HG03442 (cell line): ENCODE measurements around the gene POLR2J3.
"Not testable (repeated sequence)": the region's sequence is repeated elsewhere in the genome, so short reads cannot be mapped to it uniquely, and the experiment has no call there.

ENCODE experiments used
- ATAC-seq: cut with Tn5 transposase; IDR thresholded peaks from one replicate; pipeline ENCODE4 v1.9.1; 2021; ENCODE audit warnings: mild to moderate bottlenecking, moderate library complexity; ENCODE audit not compliant: unreplicated experiment

Gene POLR2J3

DNA sequence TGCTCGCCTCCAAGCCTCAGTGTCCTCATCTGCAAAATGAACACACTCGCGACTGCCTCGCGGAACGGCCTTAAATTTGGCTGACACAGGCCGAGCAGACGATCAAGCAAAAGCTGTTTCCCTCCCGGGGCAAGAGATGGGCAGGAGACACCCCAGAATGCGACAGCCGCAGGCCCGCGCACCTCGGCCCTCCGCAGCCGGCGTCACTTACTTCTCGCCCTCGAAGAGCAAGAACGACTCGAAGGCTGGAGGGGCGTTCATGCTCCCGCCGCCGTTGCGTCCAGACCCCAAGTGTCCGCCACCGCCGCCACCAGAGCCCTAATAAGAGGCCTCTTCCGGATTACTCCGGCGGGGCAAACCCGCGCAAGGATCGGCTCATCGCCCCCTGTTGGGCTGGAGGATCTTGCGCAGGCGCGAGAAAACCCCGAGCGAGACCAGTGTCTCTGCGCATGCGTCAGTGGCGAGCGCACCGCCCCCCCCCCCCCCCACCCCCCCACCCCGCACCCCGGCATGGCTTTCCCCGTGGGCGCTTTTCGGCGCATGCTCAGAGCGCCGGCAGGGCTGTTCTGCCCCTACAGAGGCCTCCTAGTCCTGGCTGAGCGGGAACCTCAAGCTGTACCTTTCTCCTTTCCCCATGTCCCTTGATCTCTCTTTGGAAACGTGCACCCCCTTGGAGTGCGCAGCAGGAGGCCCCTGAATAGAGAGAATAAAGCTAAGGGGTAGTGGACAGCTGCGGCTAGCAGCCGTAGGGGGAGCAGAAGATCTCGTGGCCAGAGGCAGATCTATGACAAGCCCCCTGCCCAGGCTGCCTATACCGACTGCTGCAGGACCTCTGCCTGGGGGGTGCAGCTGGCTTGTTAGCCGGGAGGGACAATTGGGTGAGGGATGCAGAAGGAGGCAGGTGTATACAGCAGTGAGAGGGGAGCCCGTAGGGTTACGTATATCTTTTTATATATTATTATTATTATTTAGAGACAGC lies at the start of gene POLR2J3:
Gene POLR2J3, minus strand, starts transcription at position 323 of the 979 bp plus-strand sequence. Its CDS starts 62 bp downstream, at position 261.
- ATAC-seq: peak; percentile 94

DNA sequence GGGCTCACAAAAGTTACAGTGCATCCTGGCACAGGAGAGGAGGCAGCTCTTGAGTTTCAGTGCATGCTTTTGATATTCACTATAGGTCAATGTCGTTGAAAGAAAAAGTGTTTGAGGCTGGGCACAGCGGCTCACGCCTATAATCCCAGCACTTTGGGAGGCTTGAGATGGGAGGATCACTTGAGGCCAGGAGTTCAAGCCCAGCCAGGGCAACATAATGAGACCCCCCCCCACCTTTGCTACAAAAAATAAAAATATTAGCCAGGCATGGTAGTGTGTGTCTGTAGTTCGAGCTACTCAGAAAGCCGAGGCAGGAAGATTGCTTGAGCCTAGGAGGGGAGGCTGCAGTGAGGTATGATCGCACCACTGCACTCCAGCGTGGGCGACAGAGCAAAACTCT lies 45.7 kb upstream of the POLR2J3 start:
- ATAC-seq: not testable (repeated sequence)

DNA sequence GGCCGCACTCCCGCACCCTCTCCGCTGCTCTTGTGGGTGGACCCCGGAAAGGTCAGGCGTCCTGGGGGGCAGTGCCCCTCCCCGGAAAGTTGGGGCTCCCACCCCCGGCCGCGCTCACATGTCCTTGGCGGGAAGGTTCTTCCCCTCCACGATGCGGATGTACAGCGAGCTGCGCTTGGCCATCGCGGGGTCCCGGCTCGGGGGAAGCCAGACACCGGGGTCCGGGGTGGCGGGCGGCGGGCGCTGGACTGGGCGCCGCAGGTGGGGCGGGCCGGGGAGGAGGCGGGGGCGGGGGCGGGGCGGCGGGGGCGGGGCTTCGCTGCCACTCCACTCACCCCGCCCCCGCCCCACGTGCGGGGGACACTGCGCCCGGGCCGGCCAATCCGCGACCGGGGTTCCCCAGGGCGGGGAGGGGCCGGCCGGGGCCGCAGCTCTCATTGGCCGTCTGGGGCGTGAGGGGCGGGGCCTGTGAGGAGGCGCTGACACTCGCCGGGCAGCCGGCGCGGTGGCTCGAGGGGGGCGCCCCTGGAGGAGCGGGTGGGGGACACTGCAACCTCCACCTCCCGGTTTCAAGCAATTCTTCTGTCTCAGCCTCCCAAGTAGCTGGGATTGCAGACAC lies 44.2 kb upstream of the POLR2J3 start, which contains the start of gene RASA4:
Gene RASA4, minus strand, starts transcription at position 250 of the 619 bp plus-strand sequence. Its CDS starts 67 bp downstream, at position 183.
- ATAC-seq: peak; percentile 59

- not testable (repeated sequence) for ATAC-seq
Observed at GRCh38 chr7:102615930-102616329, 43.5 kb upstream of the POLR2J3 start.

- not testable (repeated sequence) for ATAC-seq
Observed at GRCh38 chr7:102614873-102615272, 42.5 kb upstream of the POLR2J3 start.

DNA sequence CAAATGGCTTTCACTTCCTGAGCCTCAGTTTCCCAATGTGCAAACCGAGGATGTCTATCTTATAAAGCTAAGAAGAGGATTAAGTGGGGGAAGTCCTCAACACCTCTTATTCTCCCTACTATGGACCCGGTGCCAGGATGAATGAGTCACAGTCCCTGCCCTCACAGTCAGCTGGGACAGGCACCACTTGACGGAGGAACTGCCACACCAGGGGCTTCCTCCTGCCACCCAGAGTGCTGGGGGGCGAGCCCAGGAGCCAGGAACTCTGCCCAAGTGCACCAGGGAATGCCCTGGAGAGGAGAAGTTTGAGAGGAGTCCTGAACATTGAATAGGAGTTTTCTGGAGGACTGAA lies 41.9 kb upstream of the POLR2J3 start:
- peak; percentile 21 for ATAC-seq

DNA sequence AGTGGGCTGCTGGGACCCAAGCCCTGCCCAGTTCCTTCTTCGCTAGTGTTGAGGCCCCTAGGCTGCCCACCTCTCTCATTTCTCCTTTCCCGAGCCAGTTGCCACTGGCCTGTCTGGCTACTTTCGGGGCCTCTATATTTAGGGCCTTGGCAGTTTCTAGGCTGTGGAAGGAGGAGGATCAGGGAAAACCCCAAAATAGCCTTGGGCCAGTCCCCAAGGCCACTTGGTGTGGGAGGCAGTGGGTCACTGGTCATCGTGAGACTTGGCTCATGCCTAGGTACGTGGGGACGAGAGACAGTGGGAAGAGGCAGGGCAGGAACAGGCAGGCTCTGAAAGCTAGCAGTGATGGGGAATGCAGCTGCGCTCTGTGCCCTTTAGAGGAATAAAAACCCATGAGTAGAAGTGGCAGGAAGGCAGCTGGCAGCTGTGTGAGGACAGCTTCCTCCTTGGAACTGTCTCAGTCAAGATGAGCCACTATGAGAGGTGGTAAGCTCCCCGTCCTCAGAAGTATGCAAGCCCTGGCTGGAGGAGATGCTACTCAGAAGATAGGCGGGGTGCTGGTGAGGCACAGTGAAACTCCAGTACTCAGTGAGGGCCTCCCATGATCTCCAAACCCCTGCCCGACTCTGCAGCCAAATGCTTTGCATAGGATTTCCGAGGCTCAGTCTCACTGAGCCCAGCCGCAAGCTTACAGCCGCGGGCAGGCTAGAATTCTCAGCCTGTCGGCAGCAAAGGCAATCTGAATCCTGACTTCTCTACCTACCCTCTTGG lies 41.4 kb upstream of the POLR2J3 start:
- ATAC-seq: peak; percentile 68

GRCh38 chr7:102611675-102612325 lies 39.4 kb upstream of the POLR2J3 start:
- ATAC-seq: not testable (repeated sequence)

GRCh38 chr7:102611013-102611674 lies 38.8 kb upstream of the POLR2J3 start:
- ATAC-seq: peak; percentile 35

GRCh38 chr7:102610441-102610840 lies 38.1 kb upstream of the POLR2J3 start:
- ATAC-seq: not testable (repeated sequence)

DNA sequence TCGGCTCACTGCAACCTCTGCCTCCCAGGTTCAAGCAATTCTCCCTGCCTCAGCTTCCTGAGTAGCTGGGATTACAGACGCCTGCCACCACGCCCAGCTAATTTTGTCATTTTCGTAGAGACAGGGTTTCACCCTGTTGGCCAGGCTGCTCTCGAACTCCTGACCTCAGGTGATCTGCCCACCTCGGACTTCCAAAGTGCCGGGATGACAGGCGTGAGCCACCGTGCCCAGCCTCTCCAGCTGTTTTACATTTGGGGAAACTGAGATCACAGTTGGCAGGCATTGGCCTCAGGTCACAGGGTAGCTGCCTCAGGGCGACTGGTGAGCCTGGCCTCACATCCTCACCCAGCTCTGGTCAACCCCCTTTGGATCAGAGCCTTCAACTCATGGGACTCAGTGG lies 37.4 kb upstream of the POLR2J3 start:
- ATAC-seq: not testable (repeated sequence)

DNA sequence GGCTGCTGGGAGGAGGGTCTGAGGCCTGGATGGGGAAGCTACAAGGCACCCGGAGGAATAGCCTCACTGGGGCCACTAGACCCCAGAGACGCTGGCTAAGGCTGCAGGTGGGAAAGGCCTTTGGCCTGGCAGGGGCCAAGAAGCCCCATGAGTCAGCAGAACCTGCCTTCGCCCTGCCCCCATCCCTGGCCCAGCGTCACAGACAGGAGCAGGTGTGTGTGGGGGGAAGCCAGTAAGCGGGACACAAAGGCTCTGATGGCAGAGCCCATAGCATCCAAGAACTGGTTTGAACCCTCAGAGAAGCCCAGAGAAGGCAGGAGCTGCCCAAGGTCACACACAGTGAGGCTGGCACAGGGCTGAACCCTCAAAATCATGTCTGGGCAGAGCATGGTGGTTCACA lies 34.5 kb upstream of the POLR2J3 start:
- not testable (repeated sequence) for ATAC-seq

- not testable (repeated sequence) for ATAC-seq
Observed at GRCh38 chr7:102604431-102605145, 32.2 kb upstream of the POLR2J3 start.

DNA sequence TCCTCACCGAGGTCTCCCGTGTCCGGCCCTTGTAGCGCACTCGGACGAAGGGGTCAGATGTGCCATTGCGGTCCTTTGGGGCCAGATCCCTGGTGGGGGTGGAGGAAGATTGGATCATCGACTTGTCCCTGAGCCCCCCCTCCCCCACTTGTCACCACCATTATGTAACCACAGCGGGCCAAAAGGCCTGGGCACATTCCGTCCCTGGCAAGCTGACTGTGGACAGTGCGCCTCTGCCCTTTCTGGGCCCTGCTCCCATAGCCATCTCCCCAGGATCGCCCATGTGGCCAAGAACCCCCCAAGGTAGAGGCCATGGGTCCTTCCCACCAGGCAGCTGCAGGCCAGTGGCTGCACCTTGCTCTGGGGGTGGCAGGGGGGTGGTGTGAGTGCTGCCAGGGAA lies 29.9 kb upstream of the POLR2J3 start:
- ATAC-seq: not testable (repeated sequence)

GRCh38 chr7:102599699-102600098 lies 27.3 kb upstream of the POLR2J3 start:
- not testable (repeated sequence) for ATAC-seq

DNA sequence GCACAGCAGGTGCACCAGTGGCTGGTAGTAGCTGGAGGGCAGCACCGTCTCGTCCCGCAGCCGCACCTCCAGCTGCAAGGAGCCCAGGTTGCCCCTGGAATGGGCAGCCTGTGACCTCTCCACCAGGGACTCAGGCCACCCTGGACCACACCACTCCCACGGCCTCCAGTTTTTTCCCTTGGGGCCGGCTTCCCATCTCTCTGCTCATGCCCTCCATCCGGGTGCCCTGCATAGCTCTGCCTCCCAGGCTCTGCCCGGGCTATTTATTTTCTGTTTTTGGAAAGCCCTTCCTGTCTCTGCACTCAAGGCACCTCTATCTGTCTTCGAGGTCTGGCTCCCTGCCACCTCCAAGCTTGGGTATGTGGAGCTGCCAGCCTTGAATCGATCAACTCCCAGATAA lies 23.7 kb upstream of the POLR2J3 start:
- not testable (repeated sequence) for ATAC-seq

GRCh38 chr7:102593637-102594334 lies 21.4 kb upstream of the POLR2J3 start:
- ATAC-seq: peak; percentile 49

- ATAC-seq: peak; percentile 54
Observed at GRCh38 chr7:102592477-102593019, 20.2 kb upstream of the POLR2J3 start.
